Transverse colon (tissue), 4 donors: ENCODE measurements around the gene RPA1. TPM values are rescaled to one million over a fixed set of nuclear protein-coding genes. Genes with fewer than 3 reads are reported as not detected.

Experiments
- DNase-seq: peaks from one replicate; pipeline ENCODE4 v3.0.0-alpha.2; 2019
- H3K27ac ChIP-seq, 4 donors: fragments of 200-600 bp; sonication (generic); 2 replicates each; pipeline ENCODE4 v1.5.1; 2016 to 2018; ENCODE audit warnings: inconsistent platforms in 4 of 4
- H3K27me3 ChIP-seq: fragments of 200-600 bp; sonication (generic); 2 replicates; pipeline ENCODE4 v1.5.1; 2017; ENCODE audit warnings: inconsistent platforms
- H3K36me3 ChIP-seq, 4 donors: fragments of 200-600 bp; sonication (generic); 2 replicates each; pipeline ENCODE4 v1.5.1; 2017 to 2019; ENCODE audit warnings: inconsistent platforms in 4 of 4
- H3K4me1 ChIP-seq, 4 donors: fragments of 200-600 bp; sonication (generic); 2 replicates each; pipeline ENCODE4 v1.5.1; 2017 to 2020; ENCODE audit warnings: inconsistent platforms in 4 of 4
- H3K4me3 ChIP-seq, 4 donors: fragments of 200-600 bp; sonication (generic); 1 replicate in 1 of 4; 2 replicates in 3 of 4; pipeline versions ENCODE4 v1.5.1 to v1.6.1; 2017 to 2019; ENCODE audit warnings: inconsistent platforms in 4 of 4
- H3K9me3 ChIP-seq, 2 donors: fragments of 200-600 bp; sonication (generic); 2 replicates each; pipeline ENCODE4 v1.5.1; 2017 to 2019; ENCODE audit warnings: inconsistent platforms in 2 of 2
- CTCF ChIP-seq, 5 experiments: fragments of 200-600 bp in 3 of 5; fragments of 450-650 bp in 2 of 5; sonication (generic) in 3 of 5; IDR thresholded peaks; 1 replicate in 2 of 5; 2 replicates in 3 of 5; pipeline ENCODE4 v1.5.1; 2016 to 2017; ENCODE audit warnings: antibody characterized with exemption in 5 of 5, inconsistent platforms in 3 of 5, mild to moderate bottlenecking in 2 of 5, moderate library complexity in 1 of 5
- EP300 ChIP-seq: sonication (generic); formaldehyde crosslinking; IDR thresholded peaks from one replicate; pipeline ENCODE4 v1.6.1; 2017; ENCODE audit warnings: antibody characterized with exemption, low read depth
- POLR2A ChIP-seq: fragments of 450-650 bp; IDR thresholded peaks from one replicate; pipeline ENCODE4 v1.6.1; 2016; ENCODE audit warnings: antibody characterized with exemption, mild to moderate bottlenecking, moderate library complexity
- POLR2AphosphoS5 ChIP-seq, 3 donors: sonication (generic); formaldehyde crosslinking; IDR thresholded peaks; one replicate each; pipeline ENCODE4 v1.6.1; 2016; ENCODE audit warnings: antibody characterized with exemption in 3 of 3
- WGBS, 2 donors: methylation state at CpG; one replicate each; pipeline ENCODE4 v1.1.5; 2018; ENCODE audit warnings: low coverage in 1 of 2; 5-methylcytosine and 5-hydroxymethylcytosine counted together
- in situ Hi-C, 4 donors: fragments of 200-750 bp; cut with MboI; loops; one replicate each; pipeline versions ENCODE4 v1.15.0 to v1.15.1; 2017; ENCODE audit warnings: low sequenced_read_pairs in 3 of 4, low pct_ligation_motif_present in 1 of 4, low pct_unique_long_range_greater_than_20kb in 1 of 4
- intact Hi-C: fragments of 100-400 bp; cut with DNase I; formaldehyde crosslinking; loops from one replicate; pipeline ENCODE4 v1.15.1; 2023; ENCODE audit warnings: low total_unique reads
- total RNA-seq, 4 donors: library from RNA; depleted of rRNA; stranded (reverse); fragments of >200 nt; gene quantifications; one replicate each; pipeline ENCODE4 v1.1.0, GENCODE V29; 2016

RPA1 gene
- total RNA-seq, 4 donors from 2014 or later = 6.4 to 160 (median 23.9) TPM

- intact Hi-C loops (no loop called here), in situ Hi-C loops (no loop called here)
Measured at GRCh38 chr17:1930337-1930645, 100.5 kb downstream of the RPA1 start.

GRCh38 chr17:1931844-1932579 lies 102.2 kb downstream of the RPA1 start:
- H3K27ac ChIP-seq = no peak overlapping the region
- peaks cover 22% of the 10 kb centered on the region for H3K27me3 ChIP-seq
- WGBS, 2 donors = 50% methylated on average over 26 of the region's 27 CpGs; no CpG with 5 or more reads in 1 of the 2 donors
- in situ Hi-C loops = no loop called here
- peaks cover 0 to 10% (median 8%) of the 10 kb centered on the region in 4 donors for H3K4me1 ChIP-seq
- no peak for TF ChIP-seq POLR2A
- no peak for TF ChIP-seq EP300
- TF ChIP-seq CTCF (IDR thresholded peaks at IDR 0.05) = no peak
- no peak for TF ChIP-seq POLR2AphosphoS5 (IDR thresholded peaks at IDR 0.05)
- peak; percentile 25 for DNase-seq
- H3K9me3 ChIP-seq = no peaks in the 10 kb centered on the region
- intact Hi-C loops = no loop called here
- no peak overlapping the region for H3K4me3 ChIP-seq
- no peaks in the 10 kb centered on the region for H3K36me3 ChIP-seq

More at GRCh38 chr17:1930337-1930645, 100.5 kb downstream of the RPA1 start:
- Histone ChIP-seq H3K4me1 (peaks cover 0 to 10% (median 8%) of the 10 kb centered on the region in 4 donors), H3K9me3 (no peaks in the 10 kb centered on the region), H3K27me3 (peaks cover 22% of the 10 kb centered on the region), H3K36me3 (no peaks in the 10 kb centered on the region), H3K4me3 (no peak overlapping the region), H3K27ac (no peak overlapping the region)
- TF ChIP-seq POLR2AphosphoS5 (IDR thresholded peaks at IDR 0.05) (no peak), CTCF (IDR thresholded peaks at IDR 0.05) (no peak), EP300 (no peak), POLR2A (no peak)
- 59% methylated on average over 8 of the region's 8 CpGs; no CpG with 5 or more reads in 1 of the 2 donors for WGBS, 2 donors
- no peak for DNase-seq

GRCh38 chr17:1933875-1934715 lies 104.3 kb downstream of the RPA1 start:
- H3K27ac ChIP-seq = no peak overlapping the region
- H3K4me3 ChIP-seq = no peak overlapping the region
- H3K9me3 ChIP-seq = no peaks in the 10 kb centered on the region
- DNase-seq = no peak
- H3K4me1 ChIP-seq = peaks cover 0 to 10% (median 8%) of the 10 kb centered on the region in 4 donors
- no peaks in the 10 kb centered on the region for H3K36me3 ChIP-seq
- intact Hi-C loops (no loop called here), in situ Hi-C loops (no loop called here)
- TF ChIP-seq POLR2A (no peak), CTCF (IDR thresholded peaks at IDR 0.05) (no peak), EP300 (no peak), POLR2AphosphoS5 (IDR thresholded peaks at IDR 0.05) (no peak)
- 87 to 90% methylated on average over 7 to 27 of the region's 27 CpGs for WGBS, 2 donors
- peaks cover 16% of the 10 kb centered on the region for H3K27me3 ChIP-seq

- in situ Hi-C loops = no loop called here
- Histone ChIP-seq H3K27me3 (peaks cover 16% of the 10 kb centered on the region), H3K9me3 (no peaks in the 10 kb centered on the region), H3K36me3 (no peaks in the 10 kb centered on the region), H3K4me1 (peaks cover 0 to 10% (median 8%) of the 10 kb centered on the region in 4 donors), H3K27ac (no peak overlapping the region), H3K4me3 (no peak overlapping the region)
- 92 to 100% methylated on average over 2 to 17 of the region's 17 CpGs for WGBS, 2 donors
- TF ChIP-seq CTCF (IDR thresholded peaks at IDR 0.05) (no peak), POLR2A (no peak), POLR2AphosphoS5 (IDR thresholded peaks at IDR 0.05) (no peak), EP300 (no peak)
- intact Hi-C loops = no loop called here
- no peak for DNase-seq
Measured at GRCh38 chr17:1934901-1935300, 105.1 kb downstream of the RPA1 start.
